ENCODE measurements around the gene KCNIP1.

DNA sequence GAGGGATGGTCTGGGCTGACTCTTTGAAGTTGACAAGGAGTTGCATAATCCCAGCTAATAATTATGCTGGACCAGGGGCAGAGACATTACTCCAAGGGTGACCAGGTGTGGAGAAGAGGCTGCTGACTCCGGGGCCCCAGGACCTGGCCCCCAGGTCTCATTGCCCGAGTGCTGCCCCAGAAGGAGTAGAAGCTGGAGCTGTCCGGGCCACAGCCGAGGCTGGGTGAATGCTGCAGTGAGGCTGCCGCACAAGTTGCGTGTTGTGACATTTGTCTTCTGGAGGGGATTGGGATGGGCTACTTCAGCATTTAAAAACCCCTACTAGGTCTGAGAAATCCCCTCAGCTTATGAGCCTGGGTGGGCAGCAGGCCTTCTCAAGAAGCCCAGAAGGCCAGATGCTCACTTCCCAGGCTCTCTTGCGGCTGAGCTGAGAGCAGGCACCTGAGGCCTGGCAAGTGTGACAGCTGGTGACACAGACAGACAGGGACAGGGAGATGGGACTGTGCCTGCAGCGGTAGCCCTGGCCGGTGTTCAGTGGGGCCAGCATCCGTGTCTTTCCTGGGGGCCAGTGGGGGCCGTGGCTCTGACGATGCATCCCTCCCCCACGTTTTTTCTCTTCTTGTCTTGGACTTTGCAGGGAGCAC lies 122.8 kb downstream of the KCNIP1 start:
- TF ChIP-seq POLR2A (IDR thresholded peaks at IDR 0.05; ENCODE audit: low read length) (no peak), GATA1 (IDR thresholded peaks at IDR 0.05; ENCODE audit: low read depth, low read length) (no peak)

Data from erythroblast (primary cell).